Right atrium auricular region (tissue), 2 donors: Measurements from ENCODE around the gene TMEM231. TPM values are rescaled to one million over a fixed set of nuclear protein-coding genes. Genes with fewer than 3 reads are reported as not detected.

Experiments used
- DNase-seq: peaks from one replicate; pipeline ENCODE4 v3.0.0-alpha.2; 2019; ENCODE audit warnings: low spot score
- H3K27ac ChIP-seq, 2 donors: fragments of 200-600 bp; sonication (generic); 1 replicate in 1 of 2; 2 replicates in 1 of 2; pipeline ENCODE4 v1.5.1; 2016 to 2019
- H3K27me3 ChIP-seq, 2 donors: fragments of 200-600 bp; sonication (generic); one replicate each; pipeline versions ENCODE4 v1.5.1 to v1.6.0; 2017 to 2019
- H3K36me3 ChIP-seq: fragments of 200-600 bp; sonication (generic); one replicate; pipeline ENCODE4 v1.5.1; 2016
- H3K4me1 ChIP-seq, 2 donors: fragments of 200-600 bp; sonication (generic); one replicate each; pipeline versions ENCODE4 v1.5.1 to v1.6.0; 2017 to 2019
- H3K4me3 ChIP-seq, 2 donors: fragments of 200-600 bp; sonication (generic); 1 replicate in 1 of 2; 2 replicates in 1 of 2; pipeline ENCODE4 v1.5.1; 2017 to 2019; ENCODE audit warnings: mild to moderate bottlenecking in 1 of 2, moderate library complexity in 1 of 2
- H3K9me3 ChIP-seq, 2 donors: fragments of 200-600 bp; sonication (generic); one replicate each; pipeline ENCODE4 v1.5.1; 2019
- CTCF ChIP-seq, 2 donors: fragments of 200-600 bp; sonication (generic); IDR thresholded peaks; one replicate each; pipeline ENCODE4 v1.5.1; 2019; ENCODE audit warnings: antibody characterized with exemption in 2 of 2
- total RNA-seq, 2 donors: library from RNA; depleted of rRNA; stranded (reverse); fragments of >200 nt; gene quantifications; one replicate each; pipeline ENCODE4 v1.1.0, GENCODE V29; 2016

TMEM231 gene
- total RNA-seq, 2 donors from 2014 or later = 4.7 to 5.9 TPM

GRCh38 chr16:75491876-75492275, 64.2 kb downstream of the TMEM231 start:
- H3K4me1 ChIP-seq = peaks cover 0 to 21% of the 10 kb centered on the region in 2 donors
- DNase-seq = no peak
- no peak for TF ChIP-seq CTCF (IDR thresholded peaks at IDR 0.05)
- no peaks in the 10 kb centered on the region for H3K27me3 ChIP-seq
- no peak overlapping the region for H3K4me3 ChIP-seq
- no peak overlapping the region for H3K27ac ChIP-seq
- H3K36me3 ChIP-seq = no peaks in the 10 kb centered on the region
- H3K9me3 ChIP-seq = no peaks in the 10 kb centered on the region

GRCh38 chr16:75488322-75488721, 67.7 kb downstream of the TMEM231 start:
- H3K9me3 ChIP-seq = no peaks in the 10 kb centered on the region
- peaks cover 0 to 5% of the 10 kb centered on the region in 2 donors for H3K4me1 ChIP-seq
- no peak overlapping the region for H3K4me3 ChIP-seq
- no peak overlapping the region for H3K27ac ChIP-seq
- no peaks in the 10 kb centered on the region for H3K36me3 ChIP-seq
- no peaks in the 10 kb centered on the region for H3K27me3 ChIP-seq
- no peak for TF ChIP-seq CTCF (IDR thresholded peaks at IDR 0.05)
- DNase-seq = no peak

Other genes with a start within 250 kb of the TMEM231 start
- gene CFDP1, start 122.7 kb downstream of the TMEM231 start, total RNA-seq = 10 to 100 TPM; 25.2 to 33.6 TPM
- 10 to 100 TPM; 13.4 to 16.3 TPM for gene TMEM170A, start 91.6 kb downstream of the TMEM231 start, total RNA-seq
- gene CHST6, start 60.8 kb downstream of the TMEM231 start, total RNA-seq = 1 to 10 TPM; 2.8 to 3.5 TPM
- gene CHST5, start 20.1 kb downstream of the TMEM231 start, total RNA-seq = under 1 TPM in 1 of 2 donors, not detected in 1; 0.16 TPM
- gene GABARAPL2, start 10.1 kb upstream of the TMEM231 start, total RNA-seq = 100 to 1,000 TPM; 167 to 177 TPM
- gene ADAT1, start 67.0 kb upstream of the TMEM231 start, total RNA-seq = 10 to 100 TPM; 20.4 to 23.7 TPM
- gene KARS1, start 91.4 kb upstream of the TMEM231 start, total RNA-seq = 100 to 1,000 TPM in 1 of 2 donors, 10 to 100 TPM in 1; 88.9 to 100 TPM
- gene TERF2IP, start 91.5 kb upstream of the TMEM231 start, total RNA-seq = 10 to 100 TPM; 77.8 to 81.8 TPM
- gene CPHXL2, start 120.8 kb upstream of the TMEM231 start, total RNA-seq = not detected
- gene DUXB, start 145.2 kb upstream of the TMEM231 start, total RNA-seq = not detected
- gene CPHXL, start 170.2 kb upstream of the TMEM231 start, total RNA-seq = not detected